NCI-H748 (cell line): Measurements from ENCODE around the gene CAPN6.

ENCODE experiments used
- DNase-seq: peaks from one replicate; lab custom pipeline; 2025; ENCODE audit not compliant: unreplicated experiment; lab: John Stamatoyannopoulos, UW

The CAPN6 gene

GRCh38 chrX:111270339-111270738, at the start of gene CAPN6:
TSS of gene CAPN6 (minus strand) at chrX:111270483. CDS start at chrX:111263936, 6,547 bp downstream.
- no peak for DNase-seq

DNA sequence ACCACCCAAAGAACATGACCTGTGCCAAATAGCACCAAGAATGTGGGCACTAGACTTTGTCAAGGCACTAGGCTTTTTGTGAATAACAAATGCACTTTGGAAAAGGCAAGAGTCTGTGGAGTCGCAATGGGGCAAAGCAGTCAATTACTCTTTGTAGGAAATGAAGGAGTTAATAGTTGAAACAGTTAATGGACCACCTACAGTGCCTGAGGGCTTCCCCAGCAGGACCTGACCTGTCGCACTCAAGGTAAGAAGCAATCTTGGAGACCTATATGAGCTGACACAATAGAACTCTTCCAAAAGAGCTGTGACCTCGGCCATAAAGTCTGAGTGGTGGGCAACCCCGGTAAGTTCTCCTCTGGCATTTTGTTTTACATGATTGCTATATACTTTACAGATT, 49.2 kb upstream of the CAPN6 start:
- no peak for DNase-seq

DNA sequence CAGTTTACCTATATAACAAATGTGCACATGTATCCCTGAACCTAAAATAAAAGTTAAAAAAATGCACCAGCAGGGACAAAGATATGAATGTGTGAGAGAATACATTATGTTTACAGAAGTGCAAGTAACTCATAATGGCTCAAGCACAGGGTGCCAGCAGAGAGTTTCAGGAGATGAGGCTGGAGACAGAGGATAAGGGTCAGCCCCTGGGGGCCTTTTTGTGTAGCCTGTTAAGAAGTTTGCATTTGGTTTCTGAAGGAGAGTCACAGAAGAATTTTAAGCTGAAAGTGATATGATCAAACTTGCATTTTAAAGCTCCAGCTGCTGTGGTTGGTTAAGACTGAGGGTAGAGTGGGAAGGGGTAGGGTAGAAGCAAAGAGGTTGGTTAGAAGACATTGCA, 48.6 kb upstream of the CAPN6 start:
- no peak for DNase-seq

GRCh38 chrX:111309083-111309482, 38.8 kb upstream of the CAPN6 start:
- DNase-seq: no peak

DNA sequence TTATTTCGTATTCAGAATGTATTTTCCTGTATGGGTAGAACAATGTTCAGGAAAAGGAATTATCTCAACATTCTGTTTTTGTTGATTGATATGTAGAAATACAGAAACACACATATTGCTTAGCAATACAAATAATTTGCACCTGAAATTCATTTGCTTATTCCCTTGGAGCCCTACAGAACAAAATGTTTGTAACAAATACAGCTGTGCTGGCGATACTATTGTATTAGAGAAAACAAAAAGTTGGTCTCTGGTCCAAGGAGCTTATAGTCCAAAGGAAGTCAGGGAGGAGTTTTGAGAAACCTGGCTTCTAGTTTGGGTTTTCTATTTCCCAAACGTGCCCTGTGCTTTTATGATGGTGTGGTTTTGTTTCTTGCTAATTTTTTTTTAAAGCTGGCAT, 37.8 kb upstream of the CAPN6 start:
- DNase-seq: no peak

DNA sequence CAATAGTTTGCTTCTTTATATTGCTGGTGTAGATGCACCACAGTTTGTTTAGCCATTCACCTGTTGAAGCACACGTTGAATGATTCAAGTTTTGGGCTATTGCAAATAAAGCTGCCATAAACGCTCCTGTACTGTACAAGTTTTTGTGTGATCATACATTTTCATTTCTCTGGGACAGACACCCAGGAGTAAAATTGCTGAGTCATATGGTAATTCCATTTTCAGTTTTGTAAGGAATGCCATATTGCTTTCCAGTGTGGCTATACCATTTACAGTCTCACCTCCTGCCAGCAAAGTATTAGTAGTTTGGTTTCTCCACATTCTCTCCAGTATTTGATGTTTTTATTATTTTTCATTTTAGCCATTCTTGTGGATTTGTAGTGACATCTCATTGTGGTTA, 32.0 kb upstream of the CAPN6 start:
- DNase-seq: no peak

GRCh38 chrX:111288841-111289240, 18.6 kb upstream of the CAPN6 start:
- peak; percentile 29 for DNase-seq

GRCh38 chrX:111284631-111285293, 14.5 kb upstream of the CAPN6 start:
- DNase-seq: peak; percentile 3

DNA sequence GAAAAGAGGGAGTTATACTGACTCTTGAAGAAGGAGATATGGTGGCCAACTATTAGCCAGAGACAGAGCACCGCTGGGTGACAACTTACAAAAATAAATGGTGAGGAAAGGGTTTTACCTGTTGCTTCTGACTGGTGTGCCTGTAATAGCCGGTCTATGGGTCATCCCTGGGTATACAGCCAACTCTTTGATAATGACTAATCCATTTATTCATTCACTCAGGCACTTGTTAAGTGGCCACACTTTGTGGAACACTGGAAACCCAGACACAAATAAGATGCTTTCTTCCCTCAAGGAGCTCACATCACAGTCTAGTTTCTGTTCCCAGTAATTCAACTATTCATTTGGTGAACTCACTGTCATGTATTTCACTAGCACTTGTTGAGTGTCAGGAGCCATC, 13.2 kb upstream of the CAPN6 start:
- DNase-seq: no peak

DNA sequence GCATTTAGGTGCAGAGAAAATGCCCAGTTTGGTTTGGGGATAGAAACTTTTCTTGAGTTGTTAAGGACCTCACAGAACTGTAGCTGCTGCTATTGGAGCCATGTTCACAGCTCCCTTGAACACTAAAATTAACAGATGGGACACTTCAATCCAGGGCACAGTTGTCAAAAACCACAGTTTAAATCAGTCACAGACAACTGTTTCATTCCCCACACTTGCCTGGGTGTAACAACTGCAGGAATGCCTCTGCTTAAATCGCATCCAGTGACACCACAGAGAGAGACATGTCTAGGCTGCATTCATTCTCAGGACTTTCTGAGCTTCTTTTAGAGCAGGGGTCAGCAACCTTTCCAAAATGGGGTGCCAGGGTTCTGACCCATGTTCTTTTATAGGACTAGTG, 12.7 kb upstream of the CAPN6 start:
- DNase-seq: no peak

DNA sequence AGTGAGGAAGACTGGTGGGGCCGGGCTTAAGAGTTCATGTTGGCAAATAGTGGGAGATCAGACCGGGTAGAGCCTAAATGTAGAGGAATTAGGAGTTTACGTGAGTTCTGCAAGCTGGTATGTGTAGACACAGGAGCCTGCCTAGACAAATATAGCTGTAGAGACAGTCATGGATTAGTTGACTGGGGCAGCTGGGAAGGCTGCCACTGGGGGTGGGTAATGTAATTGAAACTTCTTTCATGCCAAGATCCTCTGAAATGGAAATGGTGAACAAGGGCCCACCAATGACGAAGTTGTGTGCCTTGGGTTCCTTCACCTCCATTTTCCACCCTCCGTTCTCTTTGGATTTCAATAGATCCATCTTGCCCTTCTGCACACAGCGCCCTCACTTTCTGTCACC, 11.9 kb upstream of the CAPN6 start:
- no peak for DNase-seq

GRCh38 chrX:111268506-111268905, 1.8 kb downstream of the CAPN6 start:
- no peak for DNase-seq

- no peak for DNase-seq
Measured at GRCh38 chrX:111265486-111265885, 4.8 kb downstream of the CAPN6 start.

DNA sequence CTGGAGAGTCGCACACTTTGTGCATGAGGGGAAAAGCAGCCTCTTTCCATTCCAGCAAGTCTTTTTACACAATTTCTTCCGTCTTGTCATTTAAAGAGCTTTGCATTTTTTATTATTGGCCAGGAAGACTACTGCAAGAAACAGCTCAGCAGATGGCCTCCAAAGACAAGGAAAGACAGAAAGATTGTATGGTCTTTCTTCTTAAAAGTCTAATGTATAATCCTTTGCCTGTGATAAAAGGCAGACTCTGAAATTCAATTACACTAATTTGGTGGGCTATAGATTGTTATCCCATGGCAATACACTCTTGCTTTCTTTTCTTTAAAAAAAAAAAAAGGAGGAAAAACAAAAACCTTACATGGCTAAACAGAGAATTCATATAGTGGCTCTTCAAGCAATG, 5.9 kb downstream of the CAPN6 start:
- no peak for DNase-seq

DNA sequence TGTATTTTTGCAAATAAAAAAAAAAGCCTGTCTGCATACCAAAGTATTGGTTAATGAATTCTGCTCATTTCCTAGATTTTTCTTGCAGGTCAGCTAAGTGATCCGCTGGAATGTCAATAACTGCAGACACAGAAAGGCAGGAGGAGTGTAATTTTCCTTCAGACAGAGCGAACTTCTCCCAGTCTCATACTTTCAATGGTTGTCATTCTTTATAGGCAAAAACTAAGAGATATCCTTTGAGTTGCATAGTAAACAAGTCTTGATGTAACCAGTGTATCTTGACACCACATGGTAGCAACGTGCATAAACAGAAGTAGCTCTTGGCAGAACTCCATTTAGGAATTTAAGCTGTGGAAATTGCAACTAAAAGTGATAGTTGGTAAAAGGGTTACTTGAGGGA, 8.2 kb downstream of the CAPN6 start:
- DNase-seq: no peak

GRCh38 chrX:111260451-111260850, 9.8 kb downstream of the CAPN6 start:
- no peak for DNase-seq

DNA sequence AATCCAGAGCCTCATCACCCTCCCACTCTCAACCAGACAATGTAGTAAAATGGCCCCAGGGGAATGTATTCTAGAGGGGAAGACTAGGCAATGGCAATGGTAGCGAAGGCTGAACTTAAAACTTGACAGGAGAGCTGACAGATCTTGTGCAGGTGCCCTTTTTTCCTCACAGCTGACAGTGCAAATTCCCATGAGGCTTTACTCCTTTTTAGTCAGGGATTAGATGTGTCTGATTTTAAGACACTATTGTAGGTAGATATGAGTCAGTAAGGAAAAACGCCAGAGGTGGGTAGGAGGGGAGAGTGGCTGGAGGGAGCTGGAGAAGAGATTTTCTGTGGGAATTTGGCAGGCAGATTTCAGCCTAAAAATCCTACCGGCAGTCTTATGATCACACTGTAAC, 10.7 kb downstream of the CAPN6 start:
- no peak for DNase-seq

- no peak for DNase-seq
Measured at GRCh38 chrX:111257733-111258132, 12.6 kb downstream of the CAPN6 start.

GRCh38 chrX:111254896-111255693, 15.2 kb downstream of the CAPN6 start:
- no peak for DNase-seq

DNA sequence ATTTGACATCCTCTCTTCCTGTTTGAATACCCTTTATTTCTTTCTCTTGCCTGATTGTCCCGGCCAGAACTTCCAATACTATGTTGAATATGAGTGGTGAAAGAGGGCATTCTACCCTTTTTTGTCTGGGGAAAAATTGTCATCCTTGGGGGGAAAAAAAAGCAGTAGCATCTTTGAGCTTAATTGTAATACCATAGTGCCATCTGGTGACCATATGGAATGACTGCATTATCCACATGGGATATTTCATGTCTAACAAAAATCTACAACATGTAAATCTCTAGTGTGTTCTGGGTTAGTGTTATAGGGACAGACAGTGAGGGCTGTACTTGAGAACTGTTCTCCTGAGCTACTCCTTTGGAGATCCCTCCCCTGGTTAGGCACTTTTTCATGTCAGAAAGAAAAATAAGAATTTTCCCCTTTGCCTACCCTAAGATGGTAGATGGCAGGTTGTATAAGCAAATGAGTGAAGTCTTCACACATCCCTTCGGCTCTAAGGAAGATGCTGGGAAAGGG, 26.0 kb downstream of the CAPN6 start:
- DNase-seq: peak; percentile 51

DNA sequence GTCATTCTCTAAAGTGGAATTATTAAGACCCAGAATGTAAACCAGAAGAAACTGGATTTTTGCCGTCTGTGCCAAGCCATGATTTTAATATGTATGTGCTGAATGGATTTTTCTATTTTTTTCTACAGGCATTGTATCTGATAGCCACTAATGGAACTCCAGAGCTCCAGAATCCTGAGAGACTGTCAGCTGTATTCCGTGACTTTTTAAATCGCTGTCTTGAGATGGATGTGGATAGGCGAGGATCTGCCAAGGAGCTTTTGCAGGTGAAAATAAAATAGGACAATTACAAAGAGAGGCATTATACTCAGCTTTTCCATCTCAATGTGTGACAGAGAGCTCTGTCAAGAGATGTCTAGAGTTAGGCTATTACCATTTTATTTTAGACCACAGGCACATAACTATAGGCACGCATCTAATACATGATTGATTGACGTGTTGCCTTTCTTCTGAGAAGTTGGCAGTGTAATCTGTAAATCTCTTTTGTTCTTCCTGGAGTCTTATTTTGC, 53.9 kb downstream of the CAPN6 start:
- no peak for DNase-seq

DNA sequence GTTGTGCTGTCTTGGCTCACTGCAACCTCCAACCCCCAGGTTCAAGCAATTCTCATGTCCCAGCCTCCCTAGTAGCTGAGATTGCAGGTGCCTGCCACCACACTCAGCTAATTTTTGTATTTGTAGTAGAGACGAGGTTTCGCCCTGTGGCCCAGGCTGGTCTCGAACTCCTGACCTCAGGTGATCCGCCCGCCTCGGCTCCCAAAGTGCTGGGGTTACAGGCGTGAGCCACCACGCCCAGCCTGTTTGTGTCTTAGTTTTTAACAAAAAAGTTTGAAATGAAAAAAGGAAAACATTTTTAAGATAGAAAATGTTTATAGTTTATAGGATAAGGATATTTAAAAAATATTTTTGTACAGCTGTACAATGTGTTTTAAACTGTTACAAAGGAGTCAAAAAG, 62.4 kb downstream of the CAPN6 start:
- DNase-seq: no peak
